ENCODE measurements around the gene IRAK3.

IRAK3 gene

DNA sequence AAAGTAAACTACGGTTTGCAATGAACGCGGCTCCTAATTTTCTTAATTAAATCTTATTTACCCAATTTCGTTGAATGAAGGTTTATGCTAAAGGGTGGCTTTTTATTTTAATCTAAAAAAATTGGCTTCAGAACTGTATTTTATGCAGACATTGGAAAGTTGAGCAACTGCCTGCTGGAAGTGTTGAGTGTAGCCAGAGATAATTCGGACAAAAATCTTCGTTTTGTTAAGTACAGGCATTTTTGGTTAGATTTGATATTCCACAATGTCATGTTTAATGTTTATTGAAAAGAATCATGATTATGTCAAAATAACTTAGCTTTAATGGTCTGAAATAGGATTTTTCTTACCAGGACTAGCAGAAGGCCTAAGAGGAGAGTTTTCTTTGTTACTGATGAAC, 875 bp downstream of the IRAK3 start:
- Histone ChIP-seq H3K4me3 (ENCODE audit: insufficient read depth, low read depth, low read length, poor library complexity, severe bottlenecking) (no peak overlapping the region), H3K36me3 (ENCODE audit: control insufficient read depth, insufficient read depth, low read length) (no peaks in the 10 kb centered on the region), H3K4me1 (ENCODE audit: control insufficient read depth, insufficient read depth, low read length, poor library complexity, severe bottlenecking) (peaks cover 4% of the 10 kb centered on the region), H3K27me3 (replicated peaks; ENCODE audit: control insufficient read depth, insufficient read depth, low read length, poor library complexity, severe bottlenecking) (peaks cover 8% of the 10 kb centered on the region), H3K9me3 (ENCODE audit: control insufficient read depth, low read length) (no peaks in the 10 kb centered on the region), H3K27ac (ENCODE audit: insufficient read depth, low read length, poor library complexity, severe bottlenecking) (no peak overlapping the region)
- DNase-seq: no peak

DNA sequence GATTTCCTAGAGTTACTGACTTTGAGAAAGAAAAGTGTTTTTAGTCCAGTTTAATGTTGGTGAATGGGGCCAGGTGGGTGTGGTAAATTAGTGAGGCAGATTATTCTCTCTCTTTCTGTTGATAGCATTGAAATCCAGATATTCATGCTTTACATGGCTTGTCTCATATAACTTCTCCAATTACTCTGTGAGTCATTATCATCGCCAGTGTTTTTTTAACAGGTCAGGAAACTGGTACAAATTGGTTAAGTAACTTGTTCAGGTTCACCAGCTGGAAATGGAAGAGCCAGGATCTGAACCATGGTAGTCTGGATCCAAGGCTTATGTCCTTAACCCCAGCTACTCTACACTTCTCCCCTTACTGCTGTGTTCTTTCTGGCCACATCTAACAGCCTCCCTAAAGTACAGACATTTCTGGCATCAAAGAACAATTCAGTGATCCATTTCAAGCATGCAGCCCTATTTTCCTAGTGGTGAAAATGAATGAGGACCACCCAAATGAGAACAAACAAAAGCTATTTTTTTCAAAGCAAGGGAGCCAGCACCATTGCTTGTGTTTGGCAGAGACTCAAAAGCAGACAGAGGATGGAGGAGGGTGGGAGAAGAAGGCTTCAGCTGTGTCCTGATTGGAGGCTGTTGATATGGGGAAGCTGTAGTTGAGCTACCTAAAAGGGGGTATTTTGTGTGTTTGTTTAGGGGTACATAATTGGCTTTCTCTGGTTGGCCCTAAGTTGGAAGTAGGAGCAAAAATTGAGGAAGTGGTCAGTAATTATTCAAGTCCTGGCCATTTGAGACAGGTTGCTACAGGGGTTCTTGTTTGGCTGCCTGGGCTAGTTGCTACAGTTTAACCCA, 1.7 kb downstream of the IRAK3 start:
- Histone ChIP-seq H3K27me3 (replicated peaks; ENCODE audit: control insufficient read depth, insufficient read depth, low read length, poor library complexity, severe bottlenecking) (peaks cover 8% of the 10 kb centered on the region), H3K4me3 (ENCODE audit: insufficient read depth, low read depth, low read length, poor library complexity, severe bottlenecking) (no peak overlapping the region), H3K9me3 (ENCODE audit: control insufficient read depth, low read length) (no peaks in the 10 kb centered on the region), H3K4me1 (ENCODE audit: control insufficient read depth, insufficient read depth, low read length, poor library complexity, severe bottlenecking) (peaks cover 4% of the 10 kb centered on the region), H3K27ac (ENCODE audit: insufficient read depth, low read length, poor library complexity, severe bottlenecking) (no peak overlapping the region), H3K36me3 (ENCODE audit: control insufficient read depth, insufficient read depth, low read length) (no peaks in the 10 kb centered on the region)
- DNase-seq: no peak

DNA sequence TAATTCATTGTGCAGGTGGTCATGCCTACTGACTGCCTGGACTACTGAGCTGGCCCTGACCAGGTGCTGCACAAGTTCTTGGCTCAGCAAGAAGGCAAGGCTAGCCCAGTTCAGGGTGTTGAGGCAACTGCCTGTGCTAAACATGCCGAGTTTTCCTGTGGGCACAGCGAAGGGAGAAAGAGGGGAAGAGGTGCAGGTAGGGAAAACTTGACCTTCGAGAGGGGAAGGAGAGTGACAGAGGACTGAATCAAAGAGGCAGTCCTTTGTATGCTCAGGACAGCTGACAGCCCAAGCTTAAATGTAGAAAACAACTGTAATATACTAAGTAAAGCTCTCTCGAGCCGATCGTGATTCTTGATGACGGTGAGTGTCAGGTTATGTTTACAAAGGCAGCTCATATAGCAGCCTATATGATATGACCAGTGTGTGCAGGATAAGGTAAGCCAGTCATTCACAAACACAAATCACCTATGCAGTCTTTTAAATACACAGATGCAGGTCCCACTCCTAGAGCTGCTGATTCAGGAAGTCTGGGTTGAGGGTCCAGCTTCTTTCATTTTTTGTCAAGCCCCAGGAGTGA, 2.6 kb downstream of the IRAK3 start:
- no peaks in the 10 kb centered on the region for H3K36me3 ChIP-seq (ENCODE audit: control insufficient read depth, insufficient read depth, low read length)
- H3K4me1 ChIP-seq (ENCODE audit: control insufficient read depth, insufficient read depth, low read length, poor library complexity, severe bottlenecking): peaks cover 4% of the 10 kb centered on the region
- H3K27me3 ChIP-seq (replicated peaks; ENCODE audit: control insufficient read depth, insufficient read depth, low read length, poor library complexity, severe bottlenecking): peaks cover 8% of the 10 kb centered on the region
- H3K4me3 ChIP-seq (ENCODE audit: insufficient read depth, low read depth, low read length, poor library complexity, severe bottlenecking): no peak overlapping the region
- H3K9me3 ChIP-seq (ENCODE audit: control insufficient read depth, low read length): no peaks in the 10 kb centered on the region
- no peak overlapping the region for H3K27ac ChIP-seq (ENCODE audit: insufficient read depth, low read length, poor library complexity, severe bottlenecking)
- no peak for DNase-seq

DNA sequence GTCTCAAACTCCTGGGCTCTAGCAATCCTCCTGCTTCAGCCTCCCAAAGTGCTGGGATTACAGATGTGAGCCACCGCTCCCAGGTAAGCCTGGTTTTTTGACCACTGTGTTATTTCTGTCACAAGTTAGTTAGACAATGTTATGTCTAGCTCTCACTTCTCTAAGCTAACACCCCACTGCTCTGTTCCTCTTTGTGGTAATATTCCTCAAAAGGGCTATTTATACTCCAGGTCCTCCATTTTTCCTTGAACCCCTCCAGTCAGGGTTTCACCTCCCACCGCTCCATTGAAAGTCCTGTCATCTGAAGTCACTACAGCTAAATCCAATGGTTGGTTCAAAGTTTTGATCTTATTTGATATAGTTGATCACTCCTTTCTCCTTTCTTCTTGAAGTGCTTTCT, 5.1 kb downstream of the IRAK3 start:
- Histone ChIP-seq H3K27me3 (replicated peaks; ENCODE audit: control insufficient read depth, insufficient read depth, low read length, poor library complexity, severe bottlenecking) (peaks cover under 1% of the 10 kb centered on the region), H3K4me1 (ENCODE audit: control insufficient read depth, insufficient read depth, low read length, poor library complexity, severe bottlenecking) (no peaks in the 10 kb centered on the region), H3K27ac (ENCODE audit: insufficient read depth, low read length, poor library complexity, severe bottlenecking) (no peak overlapping the region), H3K36me3 (ENCODE audit: control insufficient read depth, insufficient read depth, low read length) (no peaks in the 10 kb centered on the region), H3K4me3 (ENCODE audit: insufficient read depth, low read depth, low read length, poor library complexity, severe bottlenecking) (no peak overlapping the region), H3K9me3 (ENCODE audit: control insufficient read depth, low read length) (no peaks in the 10 kb centered on the region)
- DNase-seq: no peak

DNA sequence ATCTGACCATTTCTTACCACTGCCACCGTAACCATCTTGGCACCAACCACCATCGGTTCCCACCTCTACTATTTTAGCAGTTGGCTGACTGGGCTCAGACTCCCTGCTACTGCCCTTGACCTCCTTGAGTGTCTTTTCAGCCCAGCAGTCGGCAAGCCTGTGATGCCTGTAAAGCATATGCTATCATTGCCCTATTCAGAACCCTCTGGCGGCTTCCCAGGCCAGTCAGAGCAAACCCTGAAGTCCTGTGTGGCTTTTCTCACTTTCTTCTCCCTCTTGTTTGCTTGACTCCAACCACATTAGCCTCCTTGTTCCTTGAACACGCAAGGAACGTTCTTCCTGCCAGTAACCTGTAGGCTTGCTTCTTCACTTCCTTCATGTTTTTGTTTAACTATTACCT, 6.2 kb downstream of the IRAK3 start:
- H3K9me3 ChIP-seq (ENCODE audit: control insufficient read depth, low read length): no peaks in the 10 kb centered on the region
- DNase-seq: no peak
- no peaks in the 10 kb centered on the region for H3K36me3 ChIP-seq (ENCODE audit: control insufficient read depth, insufficient read depth, low read length)
- H3K27me3 ChIP-seq (replicated peaks; ENCODE audit: control insufficient read depth, insufficient read depth, low read length, poor library complexity, severe bottlenecking): no peaks in the 10 kb centered on the region
- no peak overlapping the region for H3K4me3 ChIP-seq (ENCODE audit: insufficient read depth, low read depth, low read length, poor library complexity, severe bottlenecking)
- H3K27ac ChIP-seq (ENCODE audit: insufficient read depth, low read length, poor library complexity, severe bottlenecking): no peak overlapping the region
- no peaks in the 10 kb centered on the region for H3K4me1 ChIP-seq (ENCODE audit: control insufficient read depth, insufficient read depth, low read length, poor library complexity, severe bottlenecking)

DNA sequence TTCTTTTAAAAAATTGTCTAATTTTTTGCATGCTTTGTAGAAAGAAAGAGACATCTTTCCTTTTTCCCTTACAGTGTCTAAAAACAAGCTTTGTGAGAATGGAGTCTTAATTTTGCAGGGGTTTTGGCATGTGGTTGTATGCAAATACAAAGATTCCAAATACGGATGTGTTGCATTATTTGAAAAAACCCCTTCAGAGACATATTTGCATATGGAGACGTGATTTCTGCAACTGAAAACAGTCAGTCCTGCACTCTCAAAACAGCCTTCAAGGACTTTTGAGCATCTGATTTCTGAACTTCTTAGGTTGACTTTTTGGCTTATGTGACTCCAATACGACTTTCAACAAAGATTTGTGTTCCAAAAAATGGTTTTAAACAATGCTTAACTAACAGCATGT, 7.8 kb downstream of the IRAK3 start:
- no peak overlapping the region for H3K4me3 ChIP-seq (ENCODE audit: insufficient read depth, low read depth, low read length, poor library complexity, severe bottlenecking)

DNA sequence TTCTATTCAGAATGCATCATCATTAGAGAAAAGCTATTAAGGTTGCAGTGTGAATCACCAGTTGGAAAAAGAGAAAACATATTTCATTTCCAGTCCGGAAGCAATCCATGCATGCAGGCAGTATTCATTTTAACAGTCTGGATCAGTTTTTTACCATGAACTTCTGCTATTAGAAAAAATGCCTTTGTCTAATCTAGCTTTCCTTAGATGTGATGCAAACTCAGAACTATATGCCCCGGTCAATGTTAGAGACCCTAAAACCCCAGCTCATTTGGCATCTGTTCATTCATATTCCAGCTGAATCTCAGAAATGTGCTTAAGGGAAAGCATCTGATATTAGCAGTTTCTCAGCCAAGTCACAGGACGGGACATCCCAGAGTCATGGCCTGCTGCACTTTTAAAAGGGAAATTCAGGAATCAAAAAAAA, 8.5 kb downstream of the IRAK3 start:
- Histone ChIP-seq H3K27me3 (replicated peaks; ENCODE audit: control insufficient read depth, insufficient read depth, low read length, poor library complexity, severe bottlenecking) (no peaks in the 10 kb centered on the region), H3K27ac (ENCODE audit: insufficient read depth, low read length, poor library complexity, severe bottlenecking) (no peak overlapping the region), H3K4me1 (ENCODE audit: control insufficient read depth, insufficient read depth, low read length, poor library complexity, severe bottlenecking) (no peaks in the 10 kb centered on the region), H3K4me3 (ENCODE audit: insufficient read depth, low read depth, low read length, poor library complexity, severe bottlenecking) (no peak overlapping the region), H3K36me3 (ENCODE audit: control insufficient read depth, insufficient read depth, low read length) (no peaks in the 10 kb centered on the region), H3K9me3 (ENCODE audit: control insufficient read depth, low read length) (no peaks in the 10 kb centered on the region)
- DNase-seq: no peak

More for the DNA sequence above, 7.8 kb downstream of the IRAK3 start:
- Histone ChIP-seq H3K9me3 (ENCODE audit: control insufficient read depth, low read length) (no peaks in the 10 kb centered on the region), H3K36me3 (ENCODE audit: control insufficient read depth, insufficient read depth, low read length) (no peaks in the 10 kb centered on the region), H3K27ac (ENCODE audit: insufficient read depth, low read length, poor library complexity, severe bottlenecking) (no peak overlapping the region), H3K27me3 (replicated peaks; ENCODE audit: control insufficient read depth, insufficient read depth, low read length, poor library complexity, severe bottlenecking) (no peaks in the 10 kb centered on the region), H3K4me1 (ENCODE audit: control insufficient read depth, insufficient read depth, low read length, poor library complexity, severe bottlenecking) (no peaks in the 10 kb centered on the region)
- no peak for DNase-seq

DNA sequence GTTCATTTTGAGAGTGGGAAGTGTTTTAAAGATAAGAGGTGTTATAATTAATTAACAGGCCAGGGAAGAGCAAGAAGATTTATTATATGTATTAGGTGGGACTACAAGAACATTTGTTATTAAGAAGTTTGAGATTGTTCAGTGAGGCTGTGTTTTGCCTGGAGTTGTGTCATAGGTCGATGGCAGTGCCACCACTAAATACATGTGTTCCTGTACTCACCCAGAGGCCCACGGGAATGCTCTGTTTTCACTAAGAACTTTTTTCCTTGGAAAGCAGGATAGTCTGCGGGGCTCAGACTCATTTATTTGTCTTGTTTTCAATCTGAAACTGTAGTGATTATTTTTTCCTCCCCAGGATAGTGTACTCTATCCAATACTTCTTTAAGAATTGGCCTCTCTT, 10.1 kb downstream of the IRAK3 start:
- no peak for DNase-seq

DNA sequence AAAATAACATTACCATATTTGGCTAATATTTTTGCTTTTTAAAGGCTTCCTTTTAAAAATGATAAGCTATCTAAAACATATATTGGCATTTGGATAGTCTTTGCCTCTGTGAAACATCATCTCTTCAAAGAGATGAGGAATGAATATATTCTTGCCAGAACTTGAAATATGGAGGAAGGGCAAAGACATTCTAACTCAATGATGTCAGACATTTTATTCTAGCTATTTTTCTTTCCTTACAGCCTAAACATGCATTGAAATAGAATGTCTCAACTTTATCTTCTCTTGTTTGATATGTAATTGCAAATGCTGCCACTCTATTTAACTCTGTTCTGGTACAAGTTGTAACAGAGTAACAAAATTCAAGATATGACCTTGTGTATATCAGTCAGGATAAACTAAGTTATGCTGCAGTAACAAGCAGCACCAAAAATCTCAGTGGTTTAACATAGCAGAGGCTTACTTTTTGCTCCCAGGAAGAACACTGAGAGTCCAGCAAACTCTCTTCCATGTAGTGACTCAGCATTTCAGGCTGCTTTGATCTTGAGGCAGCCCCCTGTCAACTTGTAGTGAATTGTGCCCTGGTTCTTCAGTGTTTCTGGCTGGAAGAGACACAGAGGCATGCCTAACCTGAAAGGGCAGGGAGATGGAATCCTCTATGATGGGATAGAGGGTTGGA, 11.0 kb downstream of the IRAK3 start:
- H3K27ac ChIP-seq (ENCODE audit: insufficient read depth, low read length, poor library complexity, severe bottlenecking): no peak overlapping the region
- H3K9me3 ChIP-seq (ENCODE audit: control insufficient read depth, low read length): no peaks in the 10 kb centered on the region
- no peak overlapping the region for H3K4me3 ChIP-seq (ENCODE audit: insufficient read depth, low read depth, low read length, poor library complexity, severe bottlenecking)
- no peak for DNase-seq
- no peaks in the 10 kb centered on the region for H3K27me3 ChIP-seq (replicated peaks; ENCODE audit: control insufficient read depth, insufficient read depth, low read length, poor library complexity, severe bottlenecking)
- no peaks in the 10 kb centered on the region for H3K36me3 ChIP-seq (ENCODE audit: control insufficient read depth, insufficient read depth, low read length)
- H3K4me1 ChIP-seq (ENCODE audit: control insufficient read depth, insufficient read depth, low read length, poor library complexity, severe bottlenecking): no peaks in the 10 kb centered on the region

More for the DNA sequence above, 10.1 kb downstream of the IRAK3 start:
- Histone ChIP-seq H3K27me3 (replicated peaks; ENCODE audit: control insufficient read depth, insufficient read depth, low read length, poor library complexity, severe bottlenecking) (no peaks in the 10 kb centered on the region), H3K4me1 (ENCODE audit: control insufficient read depth, insufficient read depth, low read length, poor library complexity, severe bottlenecking) (no peaks in the 10 kb centered on the region), H3K4me3 (ENCODE audit: insufficient read depth, low read depth, low read length, poor library complexity, severe bottlenecking) (no peak overlapping the region), H3K9me3 (ENCODE audit: control insufficient read depth, low read length) (no peaks in the 10 kb centered on the region), H3K27ac (ENCODE audit: insufficient read depth, low read length, poor library complexity, severe bottlenecking) (no peak overlapping the region), H3K36me3 (ENCODE audit: control insufficient read depth, insufficient read depth, low read length) (no peaks in the 10 kb centered on the region)

DNA sequence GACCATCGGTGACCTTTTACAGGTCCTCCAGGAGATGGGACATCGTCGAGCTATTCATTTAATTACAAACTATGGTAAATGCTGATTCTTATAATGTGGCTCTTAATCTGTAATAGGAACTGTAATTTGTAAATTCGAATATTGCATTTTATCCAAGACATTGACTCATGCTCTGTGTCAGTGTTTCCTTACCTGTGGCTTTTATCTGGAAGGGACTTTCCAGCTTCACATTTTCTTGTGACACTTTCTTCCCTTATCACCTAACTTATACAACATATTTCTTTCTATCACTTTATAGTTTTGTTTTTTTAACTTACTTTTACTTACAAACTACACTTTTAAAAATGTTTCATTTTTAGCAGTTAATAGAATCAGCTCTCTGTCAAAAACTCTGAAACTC, 14.8 kb downstream of the IRAK3 start:
- H3K4me3 ChIP-seq (ENCODE audit: insufficient read depth, low read depth, low read length, poor library complexity, severe bottlenecking): no peak overlapping the region
- H3K27me3 ChIP-seq (replicated peaks; ENCODE audit: control insufficient read depth, insufficient read depth, low read length, poor library complexity, severe bottlenecking): no peaks in the 10 kb centered on the region
- no peak for DNase-seq
- H3K27ac ChIP-seq (ENCODE audit: insufficient read depth, low read length, poor library complexity, severe bottlenecking): no peak overlapping the region
- H3K9me3 ChIP-seq (ENCODE audit: control insufficient read depth, low read length): no peaks in the 10 kb centered on the region
- H3K4me1 ChIP-seq (ENCODE audit: control insufficient read depth, insufficient read depth, low read length, poor library complexity, severe bottlenecking): no peaks in the 10 kb centered on the region
- no peaks in the 10 kb centered on the region for H3K36me3 ChIP-seq (ENCODE audit: control insufficient read depth, insufficient read depth, low read length)
